ENCODE measurements around the gene BICRA. TPM values are rescaled to one million over a fixed set of nuclear protein-coding genes. Genes with fewer than 3 reads are reported as not detected.
A peak's percentile ranks its signal among the peaks of the same experiment; 100 is the strongest.

Gene BICRA
- total and polyA plus RNA-seq, 2 of the 8 experiments (the other 6 are each of a cell fraction or from before 2014, with no cell fraction given): 1.5 to 29.2 TPM

GRCh38 chr19:47700934-47701716 lies 92.2 kb downstream of the BICRA start:
- POLR2A ChIA-PET (ENCODE audit: partially characterized antibody): interaction anchor here (1.1 to 1.3 kb wide), 2 partner anchors 43 to 46 kb away, joined by 3 to 4 read pairs; no protein-coding TSS in a partner anchor
- Histone ChIP-seq H3K4ac (replicated peaks; ENCODE audit: insufficient read length, low read depth, low read length) (no peak overlapping the region), H3K18ac (ENCODE audit: extremely low read depth, low read length) (no peak overlapping the region), H3K79me1 (ENCODE audit: low read depth, low read length) (no peaks in the 10 kb centered on the region), H2BK15ac (ENCODE audit: low read length) (no peak overlapping the region), H3K14ac (ENCODE audit: insufficient read length) (no peak overlapping the region), H2AFZ (ENCODE audit: low read length) (no peak overlapping the region), H2BK12ac (ENCODE audit: low read depth, low read length) (no peak overlapping the region), H3K27ac (ENCODE audit: low read depth, low read length) (no peak overlapping the region), H3K36me3 (ENCODE audit: control insufficient read depth in 2 of 4, insufficient read depth in 4 of 4, low read length in 3 of 4) (peaks cover 2 to 23% (median 6%) of the 10 kb centered on the region in 4 experiments; a peak in 7 of 8 replicates), H2BK5ac (ENCODE audit: low read depth, low read length) (no peak overlapping the region), H3K4me2 (ENCODE audit: insufficient read depth in 1 of 2, low read depth in 2 of 2, low read length in 2 of 2) (no peak overlapping the region), H3K9me3 (ENCODE audit: insufficient read depth in 2 of 2, low read depth in 1 of 2, low read length in 1 of 2) (no peaks in the 10 kb centered on the region), H4K5ac (ENCODE audit: insufficient read length, low read depth, low read length) (no peak overlapping the region), H2BK120ac (replicated peaks; ENCODE audit: low read depth, low read length) (no peak overlapping the region), H3K4me3 (ENCODE audit: extremely low read depth in 1 of 4, insufficient read depth in 2 of 4, low read depth in 3 of 4, low read length in 4 of 4) (no peak overlapping the region), H2AK5ac (ENCODE audit: low read depth, low read length) (no peak overlapping the region), H4K91ac (replicated peaks; ENCODE audit: insufficient read length, low read length) (no peak overlapping the region), H3K79me2 (ENCODE audit: control insufficient read depth in 1 of 2, insufficient read depth in 2 of 2, low read length in 2 of 2) (no peaks in the 10 kb centered on the region), H3K23me2 (ENCODE audit: low read depth, low read length) (no peaks in the 10 kb centered on the region), H4K20me1 (replicated peaks in 1 of 2; ENCODE audit: control insufficient read depth in 1 of 2, insufficient read depth in 2 of 2, low read length in 2 of 2) (peaks cover 2 to 3% of the 10 kb centered on the region in 2 experiments), H4K8ac (ENCODE audit: extremely low read depth, insufficient read depth, low read length) (peak overlapping the region; percentile 17; the same call in 1 of the 2 replicates), H3K23ac (ENCODE audit: insufficient read length) (no peak overlapping the region), H3K27me3 (replicated peaks in 1 of 4; ENCODE audit: control insufficient read depth in 3 of 4, extremely low read depth in 1 of 4, insufficient read depth in 3 of 4, low read length in 3 of 4) (no peaks in the 10 kb centered on the region), H3K9ac (replicated peaks in 1 of 4; ENCODE audit: extremely low read depth in 1 of 4, low read depth in 3 of 4, low read length in 3 of 4) (no peak overlapping the region), H2BK20ac (ENCODE audit: low read length) (no peak overlapping the region), H3K56ac (replicated peaks; ENCODE audit: insufficient read length, low read depth, low read length) (no peak overlapping the region), H3K4me1 (replicated peaks in 1 of 4; ENCODE audit: control insufficient read depth in 3 of 4, insufficient read depth in 4 of 4, low read length in 3 of 4) (peaks cover 0 to 2% (median 0%) of the 10 kb centered on the region in 4 experiments; a peak in 1 of 7 replicates)
- no peak for FAIRE-seq
- CTCF ChIA-PET (ENCODE audit: partially characterized antibody): interaction anchor here (1.2 to 24.9 kb wide), 10 partner anchors 11 to 404 kb away, joined by 3 to 436 read pairs (median 5); partner anchors contain the start of gene EHD2
- TF ChIP-seq RAD21 (IDR thresholded peaks at IDR 0.05 in 1 of 2, conservative IDR thresholded peaks at IDR 0.05 in 1 of 2; ENCODE audit: low read depth in 2 of 2, low read length in 2 of 2): no peak
- TF ChIP-seq YY1 (IDR thresholded peaks at IDR 0.05; ENCODE audit: low read depth, low read length): no peak
- TF ChIP-seq POLR2A (IDR thresholded peaks at IDR 0.05; ENCODE audit: control extremely low read depth in 1 of 2, low read depth in 2 of 2, low read length in 2 of 2): no peak
- no peak for TF ChIP-seq SP1 (IDR thresholded peaks at IDR 0.05; ENCODE audit: low read depth, low read length)
- TF ChIP-seq EP300 (IDR thresholded peaks at IDR 0.05; ENCODE audit: borderline replicate concordance in 1 of 2, low read depth in 2 of 2, low read length in 2 of 2): no peak
- no peak for DNase-seq (ENCODE audit: low read depth in 1 of 2, low spot score in 2 of 2)
- 85% methylated on average over 18 of the region's 43 CpGs; no CpG with 5 or more reads in 1 of the 2 experiments for WGBS, 2 experiments (ENCODE audit: extremely low coverage in 1 of 2, insufficient coverage in 1 of 2, insufficient read length in 1 of 2, insufficient replicate concordance in 2 of 2, low coverage in 1 of 2, low lambda C conversion rate in 2 of 2, missing lambda C conversion rate in 1 of 2)

All from H1 (cell line).